GM23338 (cell line): ENCODE measurements around the gene ATP8A2. TPM values are rescaled to one million over a fixed set of nuclear protein-coding genes. Genes with fewer than 3 reads are reported as not detected.
A peak's percentile ranks its signal among the peaks of the same experiment; 100 is the strongest.

Experiments used
- ATAC-seq: fragments of 200-7000 bp; cut with Tn5 transposase; 3 replicates; pipeline ENCODE4 v1.9.1; 2020
- DNase-seq: peaks from one replicate; pipeline ENCODE4 v3.0.0-alpha.2; 2015; ENCODE audit warnings: low spot score
- H2AFZ ChIP-seq: fragments of 200-600 bp; sonication (generic); 2 replicates; pipeline ENCODE4 v1.8.0; 2016; ENCODE audit warnings: antibody characterized with exemption, mild to moderate bottlenecking, moderate library complexity
- H3F3A ChIP-seq: fragments of 200-600 bp; sonication (generic); replicated peaks from 2 replicates; pipeline ENCODE4 v1.8.0; 2017; ENCODE audit warnings: antibody characterized with exemption, mixed run types, low read depth
- H3K27ac ChIP-seq: fragments of 200-600 bp; sonication (generic); 2 replicates; pipeline ENCODE4 v1.6.1; 2016; ENCODE audit warnings: low read depth
- H3K27me3 ChIP-seq: fragments of 200-600 bp; sonication (generic); 2 replicates; pipeline ENCODE4 v1.8.0; 2016; ENCODE audit warnings: mild to moderate bottlenecking, mixed run types, moderate library complexity; ENCODE audit not compliant: insufficient read depth
- H3K36me3 ChIP-seq: fragments of 200-600 bp; sonication (generic); 2 replicates; pipeline ENCODE4 v1.8.0; 2016; ENCODE audit warnings: mild to moderate bottlenecking; ENCODE audit not compliant: insufficient read depth
- H3K4me1 ChIP-seq: fragments of 200-600 bp; sonication (generic); 2 replicates; pipeline ENCODE4 v1.8.0; 2016; ENCODE audit warnings: mild to moderate bottlenecking, moderate library complexity; ENCODE audit not compliant: insufficient read depth
- H3K4me2 ChIP-seq: fragments of 200-600 bp; sonication (generic); 2 replicates; pipeline ENCODE4 v1.7.1; 2017; ENCODE audit warnings: mixed run types
- H3K4me3 ChIP-seq: fragments of 200-600 bp; sonication (generic); 2 replicates; pipeline ENCODE4 v1.6.1; 2016; ENCODE audit warnings: mixed run types
- H3K79me2 ChIP-seq: fragments of 200-600 bp; sonication (generic); replicated peaks from 2 replicates; pipeline ENCODE4 v1.8.0; 2017; ENCODE audit warnings: mild to moderate bottlenecking; ENCODE audit not compliant: insufficient read depth
- H3K9me2 ChIP-seq: fragments of 200-600 bp; sonication (generic); 2 replicates; pipeline ENCODE4 v1.8.0; 2017; ENCODE audit not compliant: insufficient read depth
- H4K20me1 ChIP-seq: fragments of 200-600 bp; sonication (generic); replicated peaks from 2 replicates; pipeline ENCODE4 v1.8.0; 2017; ENCODE audit warnings: mild to moderate bottlenecking; ENCODE audit not compliant: insufficient read depth
- H3K27ac Mint-ChIP-seq: 2 replicates; pipeline ENCODE4 v1.8.0; 2020; ENCODE audit warnings: inconsistent platforms, mild to moderate bottlenecking, moderate library complexity, mixed read lengths
- H3K27me3 Mint-ChIP-seq: 3 replicates; pipeline ENCODE4 v1.8.0; 2022; ENCODE audit warnings: low read depth, mild to moderate bottlenecking, moderate library complexity, mixed read lengths, inconsistent platforms; ENCODE audit not compliant: insufficient read depth, poor library complexity
- H3K36me3 Mint-ChIP-seq: 3 replicates; pipeline ENCODE4 v1.8.0; 2021; ENCODE audit warnings: low read depth, mild to moderate bottlenecking, inconsistent platforms, moderate library complexity, mixed read lengths
- H3K4me1 Mint-ChIP-seq: 3 replicates; pipeline ENCODE4 v1.8.0; 2020; ENCODE audit warnings: mild to moderate bottlenecking, inconsistent platforms, mixed read lengths
- H3K4me3 Mint-ChIP-seq: 3 replicates; pipeline ENCODE4 v1.8.0; 2021; ENCODE audit warnings: moderate library complexity, mild to moderate bottlenecking, inconsistent platforms, mixed read lengths
- H3K9me3 Mint-ChIP-seq: 3 replicates; pipeline ENCODE4 v1.8.0; 2020; ENCODE audit warnings: moderate library complexity, mild to moderate bottlenecking, inconsistent platforms, mixed read lengths
- CREB1 ChIP-seq: fragments of 250-450 bp; sonication (Bioruptor Pico); IDR thresholded peaks from 2 replicates; pipeline ENCODE4 v1.5.0; 2020; ENCODE audit warnings: low read depth, mild to moderate bottlenecking, moderate library complexity
- EZH2 ChIP-seq: fragments of 200-600 bp; sonication (generic); IDR thresholded peaks from one replicate; pipeline ENCODE4 v1.8.0; 2017; ENCODE audit warnings: antibody characterized with exemption, mild to moderate bottlenecking, low read depth; ENCODE audit not compliant: unreplicated experiment
- EZH2phosphoT487 ChIP-seq: fragments of 200-600 bp; sonication (generic); IDR thresholded peaks from one replicate; pipeline ENCODE4 v1.8.1; 2018; ENCODE audit warnings: antibody characterized with exemption; ENCODE audit not compliant: unreplicated experiment
- JUNB ChIP-seq: IDR thresholded peaks from one replicate; pipeline ENCODE4 v1.6.1; 2016; ENCODE audit warnings: antibody characterized with exemption; ENCODE audit not compliant: unreplicated experiment
- NANOG ChIP-seq: IDR thresholded peaks from 2 replicates; pipeline ENCODE4 v1.6.1; 2016; ENCODE audit warnings: antibody characterized with exemption, borderline replicate concordance
- POLR2AphosphoS5 ChIP-seq: IDR thresholded peaks from 2 replicates; pipeline ENCODE4 v1.6.1; 2016; ENCODE audit warnings: antibody characterized with exemption, low read depth
- REST ChIP-seq: IDR thresholded peaks from one replicate; pipeline ENCODE4 v1.6.1; 2018; ENCODE audit warnings: antibody characterized with exemption; ENCODE audit not compliant: unreplicated experiment
- STAT1 ChIP-seq: IDR thresholded peaks from one replicate; pipeline ENCODE4 v1.6.1; 2016; ENCODE audit warnings: antibody characterized with exemption; ENCODE audit not compliant: unreplicated experiment
- ZNF114 ChIP-seq: fragments of 250-450 bp; sonication (Bioruptor Pico); IDR thresholded peaks from 2 replicates; pipeline ENCODE4 v1.5.0; 2020; ENCODE audit warnings: mild to moderate bottlenecking, moderate library complexity
- ZNF331 ChIP-seq: fragments of 250-450 bp; sonication (Bioruptor Pico); IDR thresholded peaks from 2 replicates; pipeline ENCODE4 v1.5.0; 2020; ENCODE audit warnings: low read depth, mild to moderate bottlenecking, moderate library complexity
- polyA plus RNA-seq: library from polyadenylated mRNA; unstranded; fragments of >200 nt; fragmentation: Nextera tagmentation; extraction: Ambion mirVana; gene quantifications from 2 replicates; pipeline ENCODE4 v1.2.1, GENCODE V29; 2016
- total RNA-seq: library from RNA; depleted of rRNA; stranded (reverse); fragments of >200 nt; shearing (Covaris generic); gene quantifications from 2 replicates; pipeline ENCODE4 v1.2.3, GENCODE V29; 2014
- TF ChIP-seq, protein P1 (sequence below): IDR thresholded peaks from 2 replicates; pipeline ENCODE4 v1.6.1; 2016; ENCODE audit warnings: antibody characterized with exemption
- TF ChIP-seq, protein P2 (sequence below), 2 experiments: fragments of 200-600 bp in 1 of 2; sonication (generic) in 1 of 2; conservative IDR thresholded peaks; 2 replicates each; pipeline versions ENCODE4 v1.5.1 to v1.6.1; 2016 to 2017; ENCODE audit warnings: antibody characterized with exemption in 2 of 2, low read depth in 2 of 2, mild to moderate bottlenecking in 2 of 2, moderate library complexity in 1 of 2
- TF ChIP-seq, protein P3 (sequence below): fragments of 250-450 bp; sonication (Bioruptor Pico); IDR thresholded peaks from 2 replicates; pipeline ENCODE4 v1.5.0; 2020; ENCODE audit warnings: mild to moderate bottlenecking, moderate library complexity

The ATP8A2 gene
- total and polyA plus RNA-seq, 2 experiments from 2014 or later = 5.7 to 8.8 TPM

DNA sequence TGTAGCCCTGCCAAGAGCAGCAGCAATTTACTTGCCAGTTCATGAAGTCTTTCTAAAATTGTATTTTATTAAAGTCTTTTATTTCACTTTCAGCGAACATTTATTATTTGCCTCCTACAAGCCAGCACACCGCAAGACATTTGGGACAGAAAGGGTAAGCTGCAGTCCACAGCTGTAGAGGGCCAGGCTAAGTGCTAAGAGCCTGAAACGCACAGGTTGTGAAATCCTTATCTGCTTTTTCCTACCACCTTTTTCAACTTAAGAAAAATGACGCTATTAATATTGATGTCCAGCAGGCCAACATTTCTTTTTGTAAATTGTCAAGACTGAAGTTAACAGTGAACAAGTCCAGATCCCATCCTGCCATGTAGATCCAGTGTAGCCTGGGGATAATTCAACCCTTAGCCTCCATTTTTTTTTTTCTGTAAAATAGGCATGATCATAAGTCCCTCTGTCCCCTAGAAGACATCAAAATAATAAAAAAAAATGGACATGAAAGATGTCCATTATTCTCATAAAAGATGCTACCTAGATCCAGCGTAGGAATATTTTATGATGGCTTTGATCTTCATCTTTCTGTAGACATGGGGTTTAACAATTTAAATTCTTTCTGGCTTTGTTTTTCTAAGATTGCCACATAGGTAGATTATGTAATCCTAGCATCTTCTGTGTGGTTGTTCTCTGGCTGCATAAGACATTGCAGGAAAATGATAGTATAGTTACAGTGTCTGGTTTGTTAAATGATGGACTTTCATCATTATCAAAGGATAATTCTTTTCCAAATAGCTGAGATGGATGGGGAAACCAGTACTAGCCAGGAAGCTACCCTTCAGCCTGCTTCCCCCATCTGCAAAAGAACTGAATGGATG is 551.7 kb downstream of the ATP8A2 start:
- Mint-ChIP-seq H3K9me3 (no peaks in the 10 kb centered on the region), H3K4me1 (peaks cover 38% of the 10 kb centered on the region), H3K27me3 (peaks cover 6% of the 10 kb centered on the region), H3K36me3 (no peaks in the 10 kb centered on the region), H3K4me3 (no peak overlapping the region), H3K27ac (no peak overlapping the region; the same call in 1 of the 2 replicates)
- Histone ChIP-seq H3K4me1 (peaks cover 29% of the 10 kb centered on the region), H3K27me3 (no peaks in the 10 kb centered on the region), H3F3A (no peaks in the 10 kb centered on the region), H3K9me2 (no peaks in the 10 kb centered on the region), H3K4me2 (0 out of 2 replicates have a peak overlapping the region, but pooled peaks have one; percentile 44), H3K36me3 (no peaks in the 10 kb centered on the region), H2AFZ (no peak overlapping the region), H3K4me3 (no peak overlapping the region), H3K79me2 (no peaks in the 10 kb centered on the region), H4K20me1 (no peaks in the 10 kb centered on the region), H3K27ac (no peak overlapping the region)
- DNase-seq (no peak), ATAC-seq (no peak; the same call in 2 of the 3 replicates)
- TF ChIP-seq CREB1 (CRISPR knock-in tag) (no peak), REST (no peak), EZH2phosphoT487 (no peak), ZNF114 (CRISPR knock-in tag) (no peak), NANOG (no peak), EZH2 (no peak), STAT1 (no peak), ZNF331 (CRISPR knock-in tag) (no peak), JUNB (no peak), POLR2AphosphoS5 (no peak)
- TF ChIP-seq, protein P1, sequence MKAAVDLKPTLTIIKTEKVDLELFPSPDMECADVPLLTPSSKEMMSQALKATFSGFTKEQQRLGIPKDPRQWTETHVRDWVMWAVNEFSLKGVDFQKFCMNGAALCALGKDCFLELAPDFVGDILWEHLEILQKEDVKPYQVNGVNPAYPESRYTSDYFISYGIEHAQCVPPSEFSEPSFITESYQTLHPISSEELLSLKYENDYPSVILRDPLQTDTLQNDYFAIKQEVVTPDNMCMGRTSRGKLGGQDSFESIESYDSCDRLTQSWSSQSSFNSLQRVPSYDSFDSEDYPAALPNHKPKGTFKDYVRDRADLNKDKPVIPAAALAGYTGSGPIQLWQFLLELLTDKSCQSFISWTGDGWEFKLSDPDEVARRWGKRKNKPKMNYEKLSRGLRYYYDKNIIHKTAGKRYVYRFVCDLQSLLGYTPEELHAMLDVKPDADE = no peak
- TF ChIP-seq, protein P2, sequence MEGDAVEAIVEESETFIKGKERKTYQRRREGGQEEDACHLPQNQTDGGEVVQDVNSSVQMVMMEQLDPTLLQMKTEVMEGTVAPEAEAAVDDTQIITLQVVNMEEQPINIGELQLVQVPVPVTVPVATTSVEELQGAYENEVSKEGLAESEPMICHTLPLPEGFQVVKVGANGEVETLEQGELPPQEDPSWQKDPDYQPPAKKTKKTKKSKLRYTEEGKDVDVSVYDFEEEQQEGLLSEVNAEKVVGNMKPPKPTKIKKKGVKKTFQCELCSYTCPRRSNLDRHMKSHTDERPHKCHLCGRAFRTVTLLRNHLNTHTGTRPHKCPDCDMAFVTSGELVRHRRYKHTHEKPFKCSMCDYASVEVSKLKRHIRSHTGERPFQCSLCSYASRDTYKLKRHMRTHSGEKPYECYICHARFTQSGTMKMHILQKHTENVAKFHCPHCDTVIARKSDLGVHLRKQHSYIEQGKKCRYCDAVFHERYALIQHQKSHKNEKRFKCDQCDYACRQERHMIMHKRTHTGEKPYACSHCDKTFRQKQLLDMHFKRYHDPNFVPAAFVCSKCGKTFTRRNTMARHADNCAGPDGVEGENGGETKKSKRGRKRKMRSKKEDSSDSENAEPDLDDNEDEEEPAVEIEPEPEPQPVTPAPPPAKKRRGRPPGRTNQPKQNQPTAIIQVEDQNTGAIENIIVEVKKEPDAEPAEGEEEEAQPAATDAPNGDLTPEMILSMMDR (conservative IDR thresholded peaks at IDR 0.05; ENCODE audit: low read depth in 2 of 2) = no peak
- TF ChIP-seq, protein P3, sequence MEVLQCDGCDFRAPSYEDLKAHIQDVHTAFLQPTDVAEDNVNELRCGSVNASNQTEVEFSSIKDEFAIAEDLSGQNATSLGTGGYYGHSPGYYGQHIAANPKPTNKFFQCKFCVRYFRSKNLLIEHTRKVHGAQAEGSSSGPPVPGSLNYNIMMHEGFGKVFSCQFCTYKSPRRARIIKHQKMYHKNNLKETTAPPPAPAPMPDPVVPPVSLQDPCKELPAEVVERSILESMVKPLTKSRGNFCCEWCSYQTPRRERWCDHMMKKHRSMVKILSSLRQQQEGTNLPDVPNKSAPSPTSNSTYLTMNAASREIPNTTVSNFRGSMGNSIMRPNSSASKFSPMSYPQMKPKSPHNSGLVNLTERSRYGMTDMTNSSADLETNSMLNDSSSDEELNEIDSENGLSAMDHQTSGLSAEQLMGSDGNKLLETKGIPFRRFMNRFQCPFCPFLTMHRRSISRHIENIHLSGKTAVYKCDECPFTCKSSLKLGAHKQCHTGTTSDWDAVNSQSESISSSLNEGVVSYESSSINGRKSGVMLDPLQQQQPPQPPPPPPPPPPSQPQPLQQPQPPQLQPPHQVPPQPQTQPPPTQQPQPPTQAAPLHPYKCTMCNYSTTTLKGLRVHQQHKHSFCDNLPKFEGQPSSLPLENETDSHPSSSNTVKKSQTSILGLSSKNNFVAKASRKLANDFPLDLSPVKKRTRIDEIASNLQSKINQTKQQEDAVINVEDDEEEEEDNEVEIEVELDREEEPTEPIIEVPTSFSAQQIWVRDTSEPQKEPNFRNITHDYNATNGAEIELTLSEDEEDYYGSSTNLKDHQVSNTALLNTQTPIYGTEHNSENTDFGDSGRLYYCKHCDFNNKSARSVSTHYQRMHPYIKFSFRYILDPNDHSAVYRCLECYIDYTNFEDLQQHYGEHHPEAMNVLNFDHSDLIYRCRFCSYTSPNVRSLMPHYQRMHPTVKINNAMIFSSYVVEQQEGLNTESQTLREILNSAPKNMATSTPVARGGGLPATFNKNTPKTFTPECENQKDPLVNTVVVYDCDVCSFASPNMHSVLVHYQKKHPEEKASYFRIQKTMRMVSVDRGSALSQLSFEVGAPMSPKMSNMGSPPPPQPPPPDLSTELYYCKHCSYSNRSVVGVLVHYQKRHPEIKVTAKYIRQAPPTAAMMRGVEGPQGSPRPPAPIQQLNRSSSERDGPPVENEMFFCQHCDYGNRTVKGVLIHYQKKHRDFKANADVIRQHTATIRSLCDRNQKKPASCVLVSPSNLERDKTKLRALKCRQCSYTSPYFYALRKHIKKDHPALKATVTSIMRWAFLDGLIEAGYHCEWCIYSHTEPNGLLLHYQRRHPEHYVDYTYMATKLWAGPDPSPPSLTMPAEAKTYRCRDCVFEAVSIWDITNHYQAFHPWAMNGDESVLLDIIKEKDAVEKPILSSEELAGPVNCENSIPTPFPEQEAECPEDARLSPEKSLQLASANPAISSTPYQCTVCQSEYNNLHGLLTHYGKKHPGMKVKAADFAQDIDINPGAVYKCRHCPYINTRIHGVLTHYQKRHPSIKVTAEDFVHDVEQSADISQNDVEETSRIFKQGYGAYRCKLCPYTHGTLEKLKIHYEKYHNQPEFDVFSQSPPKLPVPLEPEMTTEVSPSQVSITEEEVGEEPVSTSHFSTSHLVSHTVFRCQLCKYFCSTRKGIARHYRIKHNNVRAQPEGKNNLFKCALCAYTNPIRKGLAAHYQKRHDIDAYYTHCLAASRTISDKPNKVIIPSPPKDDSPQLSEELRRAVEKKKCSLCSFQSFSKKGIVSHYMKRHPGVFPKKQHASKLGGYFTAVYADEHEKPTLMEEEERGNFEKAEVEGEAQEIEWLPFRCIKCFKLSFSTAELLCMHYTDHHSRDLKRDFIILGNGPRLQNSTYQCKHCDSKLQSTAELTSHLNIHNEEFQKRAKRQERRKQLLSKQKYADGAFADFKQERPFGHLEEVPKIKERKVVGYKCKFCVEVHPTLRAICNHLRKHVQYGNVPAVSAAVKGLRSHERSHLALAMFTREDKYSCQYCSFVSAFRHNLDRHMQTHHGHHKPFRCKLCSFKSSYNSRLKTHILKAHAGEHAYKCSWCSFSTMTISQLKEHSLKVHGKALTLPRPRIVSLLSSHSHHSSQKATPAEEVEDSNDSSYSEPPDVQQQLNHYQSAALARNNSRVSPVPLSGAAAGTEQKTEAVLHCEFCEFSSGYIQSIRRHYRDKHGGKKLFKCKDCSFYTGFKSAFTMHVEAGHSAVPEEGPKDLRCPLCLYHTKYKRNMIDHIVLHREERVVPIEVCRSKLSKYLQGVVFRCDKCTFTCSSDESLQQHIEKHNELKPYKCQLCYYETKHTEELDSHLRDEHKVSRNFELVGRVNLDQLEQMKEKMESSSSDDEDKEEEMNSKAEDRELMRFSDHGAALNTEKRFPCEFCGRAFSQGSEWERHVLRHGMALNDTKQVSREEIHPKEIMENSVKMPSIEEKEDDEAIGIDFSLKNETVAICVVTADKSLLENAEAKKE (CRISPR knock-in tag) = no peak
